ENCODE data around the gene SNAPC4. TPM values are rescaled to one million over a fixed set of nuclear protein-coding genes. Genes with fewer than 3 reads are reported as not detected.
"Not testable (repeated sequence)": the region's sequence is repeated elsewhere in the genome, so short reads cannot be mapped to it uniquely, and the experiment has no call there.

The SNAPC4 gene
- total RNA-seq, 1 donor from 2014 or later = 15.7 TPM

- H3K27ac Mint-ChIP-seq = no peak overlapping the region
- no peaks in the 10 kb centered on the region for H3K36me3 Mint-ChIP-seq
- H3K4me1 Mint-ChIP-seq (ENCODE audit: unreplicated experiment) = no peaks in the 10 kb centered on the region
- H3K27me3 Mint-ChIP-seq = no peaks in the 10 kb centered on the region
- no peak for DNase-seq (ENCODE audit: extremely low spot score, unreplicated experiment)
- H3K9me3 Mint-ChIP-seq = no peaks in the 10 kb centered on the region
- TF ChIP-seq CTCF (conservative IDR thresholded peaks at IDR 0.05) = no peak
- H3K4me3 Mint-ChIP-seq = no peak overlapping the region
Observed at GRCh38 chr9:136352682-136353081, 47.3 kb downstream of the SNAPC4 start.

- not testable (repeated sequence) for H3K4me3 Mint-ChIP-seq; H3K36me3 Mint-ChIP-seq; H3K27me3 Mint-ChIP-seq; H3K4me1 Mint-ChIP-seq (ENCODE audit: unreplicated experiment); H3K27ac Mint-ChIP-seq; H3K9me3 Mint-ChIP-seq; DNase-seq (ENCODE audit: extremely low spot score, unreplicated experiment)
Observed at GRCh38 chr9:136351868-136352267, 48.1 kb downstream of the SNAPC4 start.

GRCh38 chr9:136351252-136351800 is 48.6 kb downstream of the SNAPC4 start:
- H3K9me3 Mint-ChIP-seq = no peaks in the 10 kb centered on the region
- no peak overlapping the region for H3K4me3 Mint-ChIP-seq
- no peaks in the 10 kb centered on the region for H3K36me3 Mint-ChIP-seq
- no peaks in the 10 kb centered on the region for H3K4me1 Mint-ChIP-seq (ENCODE audit: unreplicated experiment)
- TF ChIP-seq CTCF (conservative IDR thresholded peaks at IDR 0.05) = no peak
- H3K27ac Mint-ChIP-seq = no peak overlapping the region
- DNase-seq (ENCODE audit: extremely low spot score, unreplicated experiment) = no peak
- no peaks in the 10 kb centered on the region for H3K27me3 Mint-ChIP-seq

Other genes starting within 250 kb of the SNAPC4 start
- gene LHX3, start 195.0 kb downstream of the SNAPC4 start, total RNA-seq (ENCODE audit: low replicate concordance) = 0.10 and 0.90 TPM in 2 replicates
- gene QSOX2, start 154.4 kb downstream of the SNAPC4 start, total RNA-seq (ENCODE audit: low replicate concordance) = 15.6 and 23.6 TPM in 2 replicates
- 0.69 and 0.70 TPM in 2 replicates for gene CCDC187, start 96.1 kb downstream of the SNAPC4 start, total RNA-seq (ENCODE audit: low replicate concordance)
- gene GPSM1, start 72.6 kb downstream of the SNAPC4 start, total RNA-seq (ENCODE audit: low replicate concordance) = 29.2 and 56.2 TPM in 2 replicates
- gene DNLZ, start 36.4 kb downstream of the SNAPC4 start, total RNA-seq (ENCODE audit: low replicate concordance) = 10.4 and 14.0 TPM in 2 replicates
- 2.0 and 2.6 TPM in 2 replicates for gene CARD9, start 26.5 kb downstream of the SNAPC4 start, total RNA-seq (ENCODE audit: low replicate concordance)
- 49.4 and 77.9 TPM in 2 replicates for gene ENTR1, start 10.4 kb upstream of the SNAPC4 start, total RNA-seq (ENCODE audit: low replicate concordance)
- 68.1 and 72.1 TPM in 2 replicates for gene PMPCA, start 10.5 kb upstream of the SNAPC4 start, total RNA-seq (ENCODE audit: low replicate concordance)
- gene INPP5E, start 39.7 kb upstream of the SNAPC4 start, total RNA-seq (ENCODE audit: low replicate concordance) = 13.8 and 24.0 TPM in 2 replicates
- gene SEC16A, start 82.9 kb upstream of the SNAPC4 start, total RNA-seq (ENCODE audit: low replicate concordance) = 74.6 and 95.0 TPM in 2 replicates
- gene NOTCH1, start 145.9 kb upstream of the SNAPC4 start, total RNA-seq (ENCODE audit: low replicate concordance) = 36.5 and 53.1 TPM in 2 replicates